GM21447 (cell line): ENCODE data around the gene GUK1.

Experiments
- ATAC-seq: cut with Tn5 transposase; IDR thresholded peaks from one replicate; pipeline ENCODE4 v1.9.1; 2021; ENCODE audit not compliant: unreplicated experiment

Gene GUK1

GRCh38 chr1:228125185-228125584 is 14.9 kb upstream of the GUK1 start:
- ATAC-seq = no peak

DNA sequence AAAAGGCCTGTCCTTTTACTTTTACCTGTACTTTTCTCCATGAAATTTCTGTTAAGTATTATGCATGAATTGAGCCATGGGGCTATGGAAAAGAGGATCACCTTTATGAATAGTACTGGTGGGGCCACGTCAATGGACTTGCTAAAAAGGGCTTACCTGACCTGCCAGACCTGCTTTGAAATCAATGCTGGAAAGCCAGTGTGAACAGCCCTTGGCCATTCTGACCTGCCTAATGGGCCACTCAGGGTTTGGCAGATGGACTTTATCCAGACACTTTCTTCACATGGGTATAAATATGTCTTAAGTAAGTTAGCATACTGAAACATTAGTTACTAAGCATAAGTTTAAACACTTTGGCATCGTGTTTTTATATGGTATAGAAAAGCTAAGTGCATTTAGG is 8.3 kb upstream of the GUK1 start:
- ATAC-seq = no peak

DNA sequence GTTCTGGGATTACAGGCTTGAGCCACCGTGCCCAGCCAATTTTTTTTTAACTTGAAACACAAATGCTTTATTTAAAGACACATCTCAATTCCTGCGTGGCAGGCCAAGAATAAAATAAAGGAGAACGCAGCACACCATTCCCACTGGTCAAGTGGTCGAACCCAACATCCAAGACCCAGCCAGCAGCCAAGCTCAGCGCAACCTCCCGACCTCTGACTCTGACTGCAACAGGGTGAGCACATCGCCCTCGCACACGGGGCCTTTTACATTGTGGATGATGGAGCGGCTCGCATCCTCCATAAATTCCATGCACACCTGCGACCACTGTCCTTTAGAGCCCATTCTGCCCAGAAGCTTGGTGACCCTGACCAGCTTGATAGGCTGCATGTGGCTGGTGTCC is 5.5 kb upstream of the GUK1 start:
- no peak for ATAC-seq

DNA sequence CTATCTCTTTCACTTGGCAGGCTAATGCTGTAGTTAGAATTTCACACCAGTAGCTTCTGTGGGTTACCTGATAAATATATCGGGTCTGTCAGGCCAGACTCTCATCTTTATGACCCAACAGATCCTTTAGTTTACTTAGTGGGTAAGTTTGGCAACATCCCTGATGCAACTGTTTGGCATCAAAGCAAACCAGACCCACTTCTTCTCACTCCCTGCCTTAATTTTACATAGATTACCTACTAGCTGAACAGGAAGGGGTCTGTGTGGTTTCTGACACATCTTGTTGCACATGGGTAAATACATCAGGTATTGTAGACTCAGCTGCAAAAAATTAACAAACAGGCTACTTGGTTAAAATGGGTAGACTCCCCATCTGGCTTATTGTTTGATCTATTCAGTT is 3.2 kb upstream of the GUK1 start:
- no peak for ATAC-seq

- ATAC-seq = no peak
These were observed 611 bp upstream of the GUK1 start for GRCh38 chr1:228139406-228139930.

DNA sequence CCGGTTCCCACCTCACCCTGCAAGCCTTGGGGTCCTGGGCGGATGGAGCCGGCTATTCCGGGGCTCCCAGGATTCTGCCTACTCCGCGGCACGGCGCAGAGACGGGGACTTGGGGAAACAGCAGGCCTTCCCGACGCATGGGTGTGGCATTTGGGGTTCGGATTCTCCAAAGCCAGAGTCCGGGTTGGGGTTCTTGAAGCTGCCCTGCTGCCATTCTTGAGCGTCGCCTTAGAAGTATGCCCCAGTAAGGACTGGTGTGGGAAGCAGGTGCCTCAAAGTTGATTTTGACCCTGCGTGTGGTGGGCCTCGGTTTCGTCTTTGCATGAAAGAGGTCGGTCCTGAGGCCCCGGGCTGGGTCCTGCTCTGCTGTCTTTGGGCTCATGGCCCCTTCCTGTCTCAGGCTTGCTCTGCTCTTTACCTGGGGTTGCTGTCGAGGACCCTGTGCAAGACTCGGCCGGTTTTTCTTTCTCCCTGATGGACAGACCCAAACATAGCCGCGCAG is 696 bp downstream of the GUK1 start:
- no peak for ATAC-seq

- no peak for ATAC-seq
These were observed 1.4 kb downstream of the GUK1 start for GRCh38 chr1:228141226-228142044.

- no peak for ATAC-seq
These were observed 2.1 kb downstream of the GUK1 start for GRCh38 chr1:228142155-228142691.

GRCh38 chr1:228142701-228143136 is 2.6 kb downstream of the GUK1 start:
- no peak for ATAC-seq

DNA sequence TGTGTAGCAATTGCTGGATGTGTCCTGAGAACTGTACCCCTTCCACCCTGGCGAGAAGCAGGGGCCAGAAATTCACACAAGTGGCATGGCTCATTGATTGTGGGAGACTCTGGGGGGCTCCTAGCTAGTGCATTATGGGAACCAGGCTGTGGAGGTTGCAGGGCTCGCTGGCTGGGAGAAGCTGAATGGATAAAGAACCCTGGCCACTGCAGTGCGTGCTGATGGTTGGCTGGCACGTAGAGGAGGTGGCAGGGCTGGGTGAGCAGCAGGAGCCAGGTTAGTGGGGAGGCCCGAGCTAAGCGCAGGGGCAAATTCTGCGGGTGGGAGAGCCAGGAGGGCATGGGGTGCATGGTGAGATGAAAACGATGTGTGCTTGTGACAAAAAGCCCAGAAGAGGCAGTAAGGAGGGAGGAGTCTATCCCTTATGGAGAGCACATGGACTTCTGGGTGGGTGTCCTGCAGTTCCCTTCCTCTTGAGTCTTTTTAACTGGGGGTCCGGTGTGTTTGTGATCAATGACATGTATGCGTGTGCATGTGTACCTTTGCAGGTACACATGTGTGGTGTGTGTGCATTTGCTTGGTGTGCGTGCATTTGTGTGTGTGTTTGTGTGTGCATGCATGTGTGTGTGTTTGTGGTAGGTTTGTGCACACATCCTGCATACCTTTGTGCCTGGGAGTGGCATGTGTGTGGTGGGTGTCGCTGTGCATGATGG is 3.6 kb downstream of the GUK1 start:
- ATAC-seq = no peak

- ATAC-seq = no peak
These were observed 4.3 kb downstream of the GUK1 start for GRCh38 chr1:228144193-228144992.

GRCh38 chr1:228144993-228145343 is 4.9 kb downstream of the GUK1 start:
- no peak for ATAC-seq

- no peak for ATAC-seq
These were observed 5.7 kb downstream of the GUK1 start for GRCh38 chr1:228145463-228146416.

- ATAC-seq = no peak
These were observed 6.5 kb downstream of the GUK1 start for GRCh38 chr1:228146417-228147150.

- ATAC-seq = no peak
These were observed 7.1 kb downstream of the GUK1 start for GRCh38 chr1:228147151-228147693.

GRCh38 chr1:228147768-228148167 is 7.7 kb downstream of the GUK1 start:
- ATAC-seq = no peak

DNA sequence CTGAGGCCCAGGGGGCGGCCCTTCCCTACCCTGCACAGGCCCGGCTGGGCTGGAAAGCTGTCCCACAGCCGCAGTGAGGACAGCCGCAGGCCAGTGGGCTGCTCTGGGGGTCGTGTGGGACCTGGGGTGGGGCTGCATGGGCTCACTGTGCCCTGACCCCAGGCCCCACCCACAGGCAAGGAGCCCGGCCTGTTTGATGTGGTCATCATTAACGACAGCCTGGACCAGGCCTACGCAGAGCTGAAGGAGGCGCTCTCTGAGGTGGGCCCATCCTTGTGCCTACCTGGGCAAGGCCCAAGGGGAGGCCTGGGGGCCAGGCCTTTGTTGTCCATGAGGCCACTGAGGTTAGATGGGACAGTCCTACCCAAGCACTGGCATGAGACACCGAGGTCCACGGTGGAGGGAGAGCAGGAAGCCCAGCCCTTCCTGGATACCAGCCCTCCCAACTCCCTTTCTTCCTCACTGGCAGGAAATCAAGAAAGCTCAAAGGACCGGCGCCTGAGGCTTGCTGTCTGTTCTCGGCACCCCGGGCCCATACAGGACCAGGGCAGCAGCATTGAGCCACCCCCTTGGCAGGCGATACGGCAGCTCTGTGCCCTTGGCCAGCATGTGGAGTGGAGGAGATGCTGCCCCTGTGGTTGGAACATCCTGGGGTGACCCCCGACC is 8.2 kb downstream of the GUK1 start:
- no peak for ATAC-seq

DNA sequence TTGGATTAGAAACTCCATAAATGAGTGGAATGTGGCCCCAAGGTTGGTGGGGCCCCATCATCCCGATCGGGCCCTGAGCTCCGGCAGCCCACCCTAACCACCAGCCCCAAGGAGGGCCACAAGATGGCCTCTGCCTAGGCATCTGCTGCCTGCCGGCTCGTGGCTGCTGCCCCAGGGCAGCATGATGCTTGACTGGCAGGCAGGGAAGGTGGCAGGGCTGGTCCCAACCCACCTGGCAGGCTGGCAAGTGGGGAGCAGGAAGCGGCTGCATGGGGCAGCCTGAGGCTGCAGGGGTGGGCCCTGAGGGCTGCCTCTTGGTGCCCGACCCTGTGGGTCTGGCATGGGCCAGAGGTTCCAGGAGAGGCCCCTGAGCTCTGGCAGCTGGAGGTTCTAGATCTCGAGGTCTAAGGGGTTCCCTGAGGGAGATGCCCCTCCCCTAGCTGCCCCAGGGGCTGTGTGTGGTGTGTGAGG is 8.9 kb downstream of the GUK1 start:
- no peak for ATAC-seq
